HG02938 (cell line): ENCODE measurements around the gene NUAK2.

ENCODE experiments used
- ATAC-seq: cut with Tn5 transposase; IDR thresholded peaks from one replicate; pipeline ENCODE4 v1.9.1; 2021; ENCODE audit warnings: mild to moderate bottlenecking, moderate library complexity; ENCODE audit not compliant: unreplicated experiment

NUAK2 gene

GRCh38 chr1:205258719-205259118 is 62.8 kb downstream of the NUAK2 start:
- no peak for ATAC-seq

- no peak for ATAC-seq
Observed at GRCh38 chr1:205258261-205258691, 63.3 kb downstream of the NUAK2 start.

- ATAC-seq = no peak
Observed at GRCh38 chr1:205257735-205258134, 63.8 kb downstream of the NUAK2 start.

- ATAC-seq = no peak
Observed at GRCh38 chr1:205256951-205257625, 64.5 kb downstream of the NUAK2 start.

- ATAC-seq = no peak
Observed at GRCh38 chr1:205255941-205256780, 65.4 kb downstream of the NUAK2 start.
